ENCODE results near the gene ACTL8. TPM values are rescaled to one million over a fixed set of nuclear protein-coding genes. Genes with fewer than 3 reads are reported as not detected.
A peak's percentile ranks its signal among the peaks of the same experiment; 100 is the strongest.

The ACTL8 gene
- total RNA-seq, 6 experiments from 2014 or later = 0.12 to 0.14 TPM; not detected in 4

DNA sequence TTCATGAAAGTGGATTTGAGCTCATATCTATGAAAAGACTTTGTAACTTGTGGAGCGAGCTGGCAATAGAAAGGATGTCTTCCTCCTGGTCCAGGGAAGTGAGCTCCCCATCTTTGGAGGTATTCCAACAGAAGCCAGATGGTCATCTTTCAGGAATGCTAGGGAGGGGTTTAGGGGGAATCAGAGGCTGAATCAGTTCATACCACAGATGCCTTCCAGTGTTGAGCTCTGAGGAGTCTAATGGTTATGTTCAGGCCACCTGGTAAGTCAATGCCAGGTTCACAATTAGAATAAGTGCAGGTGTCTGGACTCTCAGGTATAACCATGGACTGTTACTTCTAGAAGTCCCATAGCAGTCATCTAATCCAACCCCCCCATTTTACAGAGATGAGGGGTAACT is 119.1 kb downstream of the ACTL8 start:
- H3K9me3 Mint-ChIP-seq = peaks cover 11% of the 10 kb centered on the region; the same call in 1 of the 2 replicates
- peaks cover 23% of the 10 kb centered on the region for H3K36me3 Mint-ChIP-seq (ENCODE audit: low read depth)
- peak overlapping the region; percentile 98 for H3K27ac Mint-ChIP-seq
- peak overlapping the region; percentile 69 for H3K4me3 Mint-ChIP-seq
- TF ChIP-seq, protein P1, sequence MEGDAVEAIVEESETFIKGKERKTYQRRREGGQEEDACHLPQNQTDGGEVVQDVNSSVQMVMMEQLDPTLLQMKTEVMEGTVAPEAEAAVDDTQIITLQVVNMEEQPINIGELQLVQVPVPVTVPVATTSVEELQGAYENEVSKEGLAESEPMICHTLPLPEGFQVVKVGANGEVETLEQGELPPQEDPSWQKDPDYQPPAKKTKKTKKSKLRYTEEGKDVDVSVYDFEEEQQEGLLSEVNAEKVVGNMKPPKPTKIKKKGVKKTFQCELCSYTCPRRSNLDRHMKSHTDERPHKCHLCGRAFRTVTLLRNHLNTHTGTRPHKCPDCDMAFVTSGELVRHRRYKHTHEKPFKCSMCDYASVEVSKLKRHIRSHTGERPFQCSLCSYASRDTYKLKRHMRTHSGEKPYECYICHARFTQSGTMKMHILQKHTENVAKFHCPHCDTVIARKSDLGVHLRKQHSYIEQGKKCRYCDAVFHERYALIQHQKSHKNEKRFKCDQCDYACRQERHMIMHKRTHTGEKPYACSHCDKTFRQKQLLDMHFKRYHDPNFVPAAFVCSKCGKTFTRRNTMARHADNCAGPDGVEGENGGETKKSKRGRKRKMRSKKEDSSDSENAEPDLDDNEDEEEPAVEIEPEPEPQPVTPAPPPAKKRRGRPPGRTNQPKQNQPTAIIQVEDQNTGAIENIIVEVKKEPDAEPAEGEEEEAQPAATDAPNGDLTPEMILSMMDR (IDR thresholded peaks at IDR 0.05) = no peak
- peak; percentile 92 for DNase-seq
- peaks cover 80% of the 10 kb centered on the region for H3K4me1 Mint-ChIP-seq (ENCODE audit: low read depth)
- H3K27me3 Mint-ChIP-seq (ENCODE audit: insufficient read depth) = peaks cover 2% of the 10 kb centered on the region; the same call in 1 of the 2 replicates

GRCh38 chr1:17874710-17875109 is 119.6 kb downstream of the ACTL8 start:
- H3K9me3 Mint-ChIP-seq = peaks cover 11% of the 10 kb centered on the region; the same call in 1 of the 2 replicates
- peak; percentile 94 for DNase-seq
- H3K27ac Mint-ChIP-seq = peak overlapping the region; percentile 98
- H3K27me3 Mint-ChIP-seq (ENCODE audit: insufficient read depth) = peaks cover 2% of the 10 kb centered on the region; the same call in 1 of the 2 replicates
- H3K36me3 Mint-ChIP-seq (ENCODE audit: low read depth) = peaks cover 23% of the 10 kb centered on the region
- H3K4me3 Mint-ChIP-seq = peak overlapping the region; percentile 69
- H3K4me1 Mint-ChIP-seq (ENCODE audit: low read depth) = peaks cover 80% of the 10 kb centered on the region
- TF ChIP-seq, protein P1 (IDR thresholded peaks at IDR 0.05) = no peak

DNA sequence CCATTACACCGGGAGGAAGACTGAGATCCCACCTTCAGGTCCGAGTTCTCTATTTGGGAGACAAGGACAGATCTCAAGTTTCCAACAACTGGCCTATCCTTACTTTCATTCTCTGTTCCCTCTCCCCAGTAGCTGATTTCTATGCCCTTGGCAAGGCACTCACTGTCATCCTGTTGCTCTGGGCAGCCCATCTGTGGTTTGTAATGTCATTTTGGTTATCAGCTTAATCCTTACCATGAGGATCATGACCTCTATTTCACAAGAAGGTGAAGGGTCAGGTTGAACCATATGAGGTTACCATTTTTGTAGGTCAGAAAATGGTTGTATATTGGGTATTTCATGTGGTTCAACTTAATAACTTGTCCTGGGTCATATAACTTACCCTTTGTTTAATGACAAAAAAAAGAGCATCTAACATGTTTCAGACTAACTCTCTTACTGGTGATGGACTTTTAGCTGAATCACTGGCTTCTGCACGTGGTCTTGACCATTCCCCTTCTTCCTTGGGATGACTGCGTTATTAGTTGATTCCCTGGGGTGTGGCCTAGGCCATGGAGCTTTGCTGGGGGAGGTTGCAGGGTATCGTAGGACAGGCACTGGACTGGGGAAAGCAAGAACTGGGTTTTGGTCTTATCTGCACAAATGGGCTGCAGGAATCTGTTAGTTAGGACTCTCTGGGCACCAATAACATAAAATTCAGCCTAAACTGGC is 120.2 kb downstream of the ACTL8 start:
- Mint-ChIP-seq H3K27ac (peak overlapping the region; percentile 98), H3K27me3 (ENCODE audit: insufficient read depth) (peaks cover 2% of the 10 kb centered on the region; the same call in 1 of the 2 replicates), H3K9me3 (peaks cover 11% of the 10 kb centered on the region; the same call in 1 of the 2 replicates), H3K4me3 (peak overlapping the region; percentile 69), H3K36me3 (ENCODE audit: low read depth) (peaks cover 23% of the 10 kb centered on the region), H3K4me1 (ENCODE audit: low read depth) (peaks cover 79% of the 10 kb centered on the region)
- peak; percentile 71 for DNase-seq
- TF ChIP-seq, protein P1 (IDR thresholded peaks at IDR 0.05) = no peak

- TF ChIP-seq, protein P1 (IDR thresholded peaks at IDR 0.05) = no peak
- H3K4me3 Mint-ChIP-seq = peak overlapping the region; percentile 69
- H3K9me3 Mint-ChIP-seq = peaks cover 5% of the 10 kb centered on the region; the same call in 1 of the 2 replicates
- DNase-seq = peak; percentile 75
- H3K36me3 Mint-ChIP-seq (ENCODE audit: low read depth) = peaks cover 17% of the 10 kb centered on the region
- H3K27ac Mint-ChIP-seq = peak overlapping the region; percentile 98
- H3K4me1 Mint-ChIP-seq (ENCODE audit: low read depth) = peaks cover 76% of the 10 kb centered on the region
- peaks cover 2% of the 10 kb centered on the region; the same call in 1 of the 2 replicates for H3K27me3 Mint-ChIP-seq (ENCODE audit: insufficient read depth)
These were observed 120.7 kb downstream of the ACTL8 start for GRCh38 chr1:17875882-17876280.

Other genes with a start within 250 kb of the ACTL8 start
- gene ARHGEF10L, start 215.6 kb upstream of the ACTL8 start, total RNA-seq (2021; fragmentation: NEBNext Ultra II Directional; extraction: Animal tissue kit (Norgen Biotek cat#: 25700)) = 10 to 100 TPM; 11.1 to 29.0 (median 26.7) TPM

All from HFFc6 (cell line).